ENCODE results near the gene GOSR1. TPM values are rescaled to one million over a fixed set of nuclear protein-coding genes. Genes with fewer than 3 reads are reported as not detected.

GOSR1 gene
- polyA plus RNA-seq, 1 of the 3 experiments (the other 2 are of a cell fraction): 13.7 TPM

- CTCF ChIA-PET: no interaction called here
- no peaks in the 10 kb centered on the region for H3K27me3 ChIP-seq (ENCODE audit: insufficient read depth)
Measured at GRCh38 chr17:30545024-30545423, 67.8 kb downstream of the GOSR1 start.

GRCh38 chr17:30547778-30548573 is 70.8 kb downstream of the GOSR1 start:
- no peaks in the 10 kb centered on the region for H3K27me3 ChIP-seq (ENCODE audit: insufficient read depth)
- WGBS (ENCODE audit: low lambda C conversion rate): 80% methylated on average over 10 of the region's 15 CpGs
- TF ChIP-seq GABPA (IDR thresholded peaks at IDR 0.05; ENCODE audit: low read depth) (no peak), REST (IDR thresholded peaks at IDR 0.05; ENCODE audit: low read depth, low read length) (no peak), ELF1 (IDR thresholded peaks at IDR 0.05) (no peak), GATA2 (CRISPR knock-in tag; IDR thresholded peaks at IDR 0.05) (no peak), MEF2A (IDR thresholded peaks at IDR 0.05; ENCODE audit: borderline replicate concordance, low read depth) (no peak), RFX5 (IDR thresholded peaks at IDR 0.05; ENCODE audit: low read length) (no peak), JUND (IDR thresholded peaks at IDR 0.05) (no peak), NFIC (IDR thresholded peaks at IDR 0.05; ENCODE audit: borderline replicate concordance) (no peak), EP300 (IDR thresholded peaks at IDR 0.05; ENCODE audit: borderline replicate concordance in 1 of 2, low read depth in 1 of 2, low read length in 1 of 2) (no peak), CHD2 (IDR thresholded peaks at IDR 0.05; ENCODE audit: low read length, partially characterized antibody) (no peak), TAF1 (IDR thresholded peaks at IDR 0.05; ENCODE audit: borderline replicate concordance, low read depth, low read length) (no peak), SMC3 (IDR thresholded peaks at IDR 0.05; ENCODE audit: low read depth, low read length) (no peak), CTCF (IDR thresholded peaks at IDR 0.05) (no peak)

More at GRCh38 chr17:30545024-30545423, 67.8 kb downstream of the GOSR1 start:
- Histone ChIP-seq H3K27ac (ENCODE audit: low read depth in 2 of 2, low read length in 1 of 2) (no peak overlapping the region), H3K4me3 (ENCODE audit: low read depth in 2 of 2, low read length in 1 of 2) (no peak overlapping the region), H3K36me3 (replicated peaks in 1 of 2; ENCODE audit: control insufficient read depth in 1 of 2, insufficient read depth in 2 of 2, low read length in 1 of 2) (no peaks in the 10 kb centered on the region), H3K4me2 (no peak overlapping the region), H3F3A (replicated peaks; ENCODE audit: insufficient read depth) (no peaks in the 10 kb centered on the region), H3K79me2 (ENCODE audit: insufficient read depth) (no peaks in the 10 kb centered on the region), H2AFZ (ENCODE audit: low read depth) (no peak overlapping the region), H3K9me3 (no peaks in the 10 kb centered on the region), H3K9ac (no peak overlapping the region), H3K4me1 (ENCODE audit: control insufficient read depth in 1 of 2, insufficient read depth in 2 of 2, low read depth in 1 of 2, low read length in 1 of 2) (no peaks in the 10 kb centered on the region), H3K9me2 (no peaks in the 10 kb centered on the region), H4K20me1 (ENCODE audit: insufficient read depth) (no peaks in the 10 kb centered on the region)
- 88% methylated on average over 2 of the region's 2 CpGs for WGBS (ENCODE audit: low lambda C conversion rate)
- no peak for DNase-seq
- TF ChIP-seq NFIC (IDR thresholded peaks at IDR 0.05; ENCODE audit: borderline replicate concordance): no peak
- TF ChIP-seq TAF1 (IDR thresholded peaks at IDR 0.05; ENCODE audit: borderline replicate concordance, low read depth, low read length): no peak
- no peak for TF ChIP-seq USF1 (IDR thresholded peaks at IDR 0.05; ENCODE audit: borderline replicate concordance, low read depth)
- no peak for TF ChIP-seq SIN3A (IDR thresholded peaks at IDR 0.05; ENCODE audit: borderline replicate concordance, low read depth, low read length)
- TF ChIP-seq EP300 (IDR thresholded peaks at IDR 0.05; ENCODE audit: borderline replicate concordance in 1 of 2, low read depth in 1 of 2, low read length in 1 of 2): no peak
- TF ChIP-seq JUND (IDR thresholded peaks at IDR 0.05): no peak
- no peak for TF ChIP-seq SMC3 (IDR thresholded peaks at IDR 0.05; ENCODE audit: low read depth, low read length)
- TF ChIP-seq FOXM1 (IDR thresholded peaks at IDR 0.05; ENCODE audit: low read depth): no peak
- no peak for TF ChIP-seq PBX3 (IDR thresholded peaks at IDR 0.05)
- no peak for TF ChIP-seq YY1 (IDR thresholded peaks at IDR 0.05; ENCODE audit: low read depth)
- no peak for TF ChIP-seq RFX5 (IDR thresholded peaks at IDR 0.05; ENCODE audit: low read length)
- POLR2A ChIA-PET: no interaction called here

More at GRCh38 chr17:30547778-30548573, 70.8 kb downstream of the GOSR1 start:
- H3K27ac ChIP-seq (ENCODE audit: low read depth in 2 of 2, low read length in 1 of 2): no peak overlapping the region
- H3K9me2 ChIP-seq: no peaks in the 10 kb centered on the region
- H3K4me3 ChIP-seq (ENCODE audit: low read depth in 2 of 2, low read length in 1 of 2): no peak overlapping the region
- POLR2A ChIA-PET: no interaction called here
- no peaks in the 10 kb centered on the region for H3F3A ChIP-seq (replicated peaks; ENCODE audit: insufficient read depth)
- H2AFZ ChIP-seq (ENCODE audit: low read depth): no peak overlapping the region
- DNase-seq: no peak
- no peaks in the 10 kb centered on the region for H3K79me2 ChIP-seq (ENCODE audit: insufficient read depth)
- CTCF ChIA-PET: interaction anchor here (0.6 kb wide), 1 partner anchor 51 kb away, joined by 3 read pairs; no protein-coding TSS in a partner anchor
- no peaks in the 10 kb centered on the region for H3K36me3 ChIP-seq (replicated peaks in 1 of 2; ENCODE audit: control insufficient read depth in 1 of 2, insufficient read depth in 2 of 2, low read length in 1 of 2)
- H4K20me1 ChIP-seq (ENCODE audit: insufficient read depth): no peaks in the 10 kb centered on the region
- H3K4me1 ChIP-seq (ENCODE audit: control insufficient read depth in 1 of 2, insufficient read depth in 2 of 2, low read depth in 1 of 2, low read length in 1 of 2): no peaks in the 10 kb centered on the region
- no peak overlapping the region for H3K4me2 ChIP-seq
- H3K9ac ChIP-seq: no peak overlapping the region
- no peaks in the 10 kb centered on the region for H3K9me3 ChIP-seq
